Uterus (tissue), 2 donors: ENCODE results near the gene ITGA6.

Experiments
- CTCF ChIP-seq, 4 experiments: fragments of 200-600 bp in 2 of 4; fragments of 450-650 bp in 2 of 4; sonication (generic) in 2 of 4; IDR thresholded peaks; one replicate each; pipeline ENCODE4 v1.5.1; 2016 to 2019; ENCODE audit warnings: antibody characterized with exemption in 4 of 4, mild to moderate bottlenecking in 2 of 4, moderate library complexity in 1 of 4
- POLR2A ChIP-seq, 2 donors: fragments of 450-650 bp; IDR thresholded peaks; one replicate each; pipeline ENCODE4 v1.6.1; 2016; ENCODE audit warnings: antibody characterized with exemption in 2 of 2, mild to moderate bottlenecking in 1 of 2, moderate library complexity in 1 of 2

- TF ChIP-seq CTCF (IDR thresholded peaks at IDR 0.05) (no peak), POLR2A (IDR thresholded peaks at IDR 0.05) (no peak)
Observed at GRCh38 chr2:172470958-172471922, 43.9 kb downstream of the ITGA6 start.
